ENCODE measurements around the gene NELFE.

DNA sequence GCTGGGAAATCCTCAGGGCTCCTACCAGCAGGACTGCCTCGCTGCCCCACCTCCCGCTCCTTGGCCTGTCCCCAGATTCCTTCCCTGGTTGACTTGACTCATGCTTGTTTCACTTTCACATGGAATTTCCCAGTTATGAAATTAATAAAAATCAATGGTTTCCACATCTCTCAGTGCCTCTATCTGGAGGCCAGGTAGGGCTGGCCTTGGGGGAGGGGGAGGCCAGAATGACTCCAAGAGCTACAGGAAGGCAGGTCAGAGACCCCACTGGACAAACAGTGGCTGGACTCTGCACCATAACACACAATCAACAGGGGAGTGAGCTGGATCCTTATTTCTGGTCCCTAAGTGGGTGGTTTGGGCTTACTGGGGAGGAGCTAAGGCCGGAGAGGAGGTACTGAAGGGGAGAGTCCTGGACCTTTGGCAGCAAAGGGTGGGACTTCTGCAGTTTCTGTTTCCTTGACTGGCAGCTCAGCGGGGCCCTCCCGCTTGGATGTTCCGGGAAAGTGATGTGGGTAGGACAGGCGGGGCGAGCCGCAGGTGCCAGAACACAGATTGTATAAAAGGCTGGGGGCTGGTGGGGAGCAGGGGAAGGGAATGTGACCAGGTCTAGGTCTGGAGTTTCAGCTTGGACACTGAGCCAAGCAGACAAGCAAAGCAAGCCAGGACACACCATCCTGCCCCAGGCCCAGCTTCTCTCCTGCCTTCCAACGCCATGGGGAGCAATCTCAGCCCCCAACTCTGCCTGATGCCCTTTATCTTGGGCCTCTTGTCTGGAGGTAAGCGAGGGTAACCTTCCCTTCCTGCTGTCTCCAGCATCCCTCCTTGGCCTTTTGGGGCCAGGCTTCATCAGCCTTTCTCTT lies 13.0 kb downstream of the NELFE start, which contains the start of gene CFB:
- TF ChIP-seq POLR2A (IDR thresholded peaks at IDR 0.05): no peak
- TF ChIP-seq, protein P1, sequence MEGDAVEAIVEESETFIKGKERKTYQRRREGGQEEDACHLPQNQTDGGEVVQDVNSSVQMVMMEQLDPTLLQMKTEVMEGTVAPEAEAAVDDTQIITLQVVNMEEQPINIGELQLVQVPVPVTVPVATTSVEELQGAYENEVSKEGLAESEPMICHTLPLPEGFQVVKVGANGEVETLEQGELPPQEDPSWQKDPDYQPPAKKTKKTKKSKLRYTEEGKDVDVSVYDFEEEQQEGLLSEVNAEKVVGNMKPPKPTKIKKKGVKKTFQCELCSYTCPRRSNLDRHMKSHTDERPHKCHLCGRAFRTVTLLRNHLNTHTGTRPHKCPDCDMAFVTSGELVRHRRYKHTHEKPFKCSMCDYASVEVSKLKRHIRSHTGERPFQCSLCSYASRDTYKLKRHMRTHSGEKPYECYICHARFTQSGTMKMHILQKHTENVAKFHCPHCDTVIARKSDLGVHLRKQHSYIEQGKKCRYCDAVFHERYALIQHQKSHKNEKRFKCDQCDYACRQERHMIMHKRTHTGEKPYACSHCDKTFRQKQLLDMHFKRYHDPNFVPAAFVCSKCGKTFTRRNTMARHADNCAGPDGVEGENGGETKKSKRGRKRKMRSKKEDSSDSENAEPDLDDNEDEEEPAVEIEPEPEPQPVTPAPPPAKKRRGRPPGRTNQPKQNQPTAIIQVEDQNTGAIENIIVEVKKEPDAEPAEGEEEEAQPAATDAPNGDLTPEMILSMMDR (IDR thresholded peaks at IDR 0.05): no peak
- peak; percentile 62 to 68 for TF ChIP-seq POLR2AphosphoS5 (IDR thresholded peaks at IDR 0.05; ENCODE audit: insufficient read depth in 1 of 2, low read depth in 1 of 2)

Data from vagina (tissue), 2 donors.